Measurements from ENCODE around the gene CBL. TPM values are rescaled to one million over a fixed set of nuclear protein-coding genes. Genes with fewer than 3 reads are reported as not detected.

Gene CBL
- total RNA-seq, 1 experiment from 2014 or later, result 45.6 TPM

- TF ChIP-seq, protein P1, sequence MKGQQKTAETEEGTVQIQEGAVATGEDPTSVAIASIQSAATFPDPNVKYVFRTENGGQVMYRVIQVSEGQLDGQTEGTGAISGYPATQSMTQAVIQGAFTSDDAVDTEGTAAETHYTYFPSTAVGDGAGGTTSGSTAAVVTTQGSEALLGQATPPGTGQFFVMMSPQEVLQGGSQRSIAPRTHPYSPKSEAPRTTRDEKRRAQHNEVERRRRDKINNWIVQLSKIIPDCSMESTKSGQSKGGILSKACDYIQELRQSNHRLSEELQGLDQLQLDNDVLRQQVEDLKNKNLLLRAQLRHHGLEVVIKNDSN (CRISPR knock-in tag; IDR thresholded peaks at IDR 0.05), result no peak
- TF ChIP-seq NR3C1 (CRISPR knock-in tag; conservative IDR thresholded peaks at IDR 0.05; ENCODE audit: low read depth) (no peak), GABPB1 (CRISPR knock-in tag; IDR thresholded peaks at IDR 0.05) (no peak), PREB (CRISPR knock-in tag; IDR thresholded peaks at IDR 0.05; ENCODE audit: borderline replicate concordance) (no peak)
Measured at GRCh38 chr11:119173453-119173852, 32.7 kb upstream of the CBL start (continued).

- Mint-ChIP-seq H3K4me3 (no peak overlapping the region), H3K27ac (no peak overlapping the region), H3K9me3 (no peaks in the 10 kb centered on the region), H3K27me3 (ENCODE audit: low read depth) (no peaks in the 10 kb centered on the region), H3K4me1 (peaks cover 4% of the 10 kb centered on the region; the same call in 1 of the 2 replicates), H3K36me3 (peaks cover 6% of the 10 kb centered on the region)
- ATAC-seq, result no peak
- ChIA-PET POLR2A (no interaction called here), CTCF (interaction anchor here (1.5 kb wide), 1 partner anchor 22 kb away, joined by 5 read pairs; no protein-coding TSS in a partner anchor)
- no peak for DNase-seq (ENCODE audit: low spot score)
- TF ChIP-seq GRHL2 (CRISPR knock-in tag; IDR thresholded peaks at IDR 0.05; ENCODE audit: insufficient replicate concordance, severe bottlenecking) (no peak), MXD4 (CRISPR knock-in tag; IDR thresholded peaks at IDR 0.05; ENCODE audit: borderline replicate concordance) (no peak), PREB (CRISPR knock-in tag; IDR thresholded peaks at IDR 0.05; ENCODE audit: borderline replicate concordance) (no peak), NFYB (CRISPR knock-in tag; conservative IDR thresholded peaks at IDR 0.05; ENCODE audit: low read depth) (no peak), E2F5 (CRISPR knock-in tag; IDR thresholded peaks at IDR 0.05) (no peak), ZNF138 (CRISPR knock-in tag; conservative IDR thresholded peaks at IDR 0.05) (no peak), FOXP4 (CRISPR knock-in tag; IDR thresholded peaks at IDR 0.05) (no peak), NR1H2 (CRISPR knock-in tag; IDR thresholded peaks at IDR 0.05) (no peak), ZBTB43 (CRISPR knock-in tag; IDR thresholded peaks at IDR 0.05) (no peak), HMGA2 (CRISPR knock-in tag; IDR thresholded peaks at IDR 0.05) (no peak)
- TF ChIP-seq, protein P1 (CRISPR knock-in tag; IDR thresholded peaks at IDR 0.05), result no peak
- TF ChIP-seq, protein P2, sequence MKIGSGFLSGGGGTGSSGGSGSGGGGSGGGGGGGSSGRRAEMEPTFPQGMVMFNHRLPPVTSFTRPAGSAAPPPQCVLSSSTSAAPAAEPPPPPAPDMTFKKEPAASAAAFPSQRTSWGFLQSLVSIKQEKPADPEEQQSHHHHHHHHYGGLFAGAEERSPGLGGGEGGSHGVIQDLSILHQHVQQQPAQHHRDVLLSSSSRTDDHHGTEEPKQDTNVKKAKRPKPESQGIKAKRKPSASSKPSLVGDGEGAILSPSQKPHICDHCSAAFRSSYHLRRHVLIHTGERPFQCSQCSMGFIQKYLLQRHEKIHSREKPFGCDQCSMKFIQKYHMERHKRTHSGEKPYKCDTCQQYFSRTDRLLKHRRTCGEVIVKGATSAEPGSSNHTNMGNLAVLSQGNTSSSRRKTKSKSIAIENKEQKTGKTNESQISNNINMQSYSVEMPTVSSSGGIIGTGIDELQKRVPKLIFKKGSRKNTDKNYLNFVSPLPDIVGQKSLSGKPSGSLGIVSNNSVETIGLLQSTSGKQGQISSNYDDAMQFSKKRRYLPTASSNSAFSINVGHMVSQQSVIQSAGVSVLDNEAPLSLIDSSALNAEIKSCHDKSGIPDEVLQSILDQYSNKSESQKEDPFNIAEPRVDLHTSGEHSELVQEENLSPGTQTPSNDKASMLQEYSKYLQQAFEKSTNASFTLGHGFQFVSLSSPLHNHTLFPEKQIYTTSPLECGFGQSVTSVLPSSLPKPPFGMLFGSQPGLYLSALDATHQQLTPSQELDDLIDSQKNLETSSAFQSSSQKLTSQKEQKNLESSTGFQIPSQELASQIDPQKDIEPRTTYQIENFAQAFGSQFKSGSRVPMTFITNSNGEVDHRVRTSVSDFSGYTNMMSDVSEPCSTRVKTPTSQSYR (CRISPR knock-in tag; IDR thresholded peaks at IDR 0.05), result no peak
Measured at GRCh38 chr11:119175493-119176077, 30.6 kb upstream of the CBL start.
